ENCODE measurements around the gene APOC3.

Gene APOC3

DNA sequence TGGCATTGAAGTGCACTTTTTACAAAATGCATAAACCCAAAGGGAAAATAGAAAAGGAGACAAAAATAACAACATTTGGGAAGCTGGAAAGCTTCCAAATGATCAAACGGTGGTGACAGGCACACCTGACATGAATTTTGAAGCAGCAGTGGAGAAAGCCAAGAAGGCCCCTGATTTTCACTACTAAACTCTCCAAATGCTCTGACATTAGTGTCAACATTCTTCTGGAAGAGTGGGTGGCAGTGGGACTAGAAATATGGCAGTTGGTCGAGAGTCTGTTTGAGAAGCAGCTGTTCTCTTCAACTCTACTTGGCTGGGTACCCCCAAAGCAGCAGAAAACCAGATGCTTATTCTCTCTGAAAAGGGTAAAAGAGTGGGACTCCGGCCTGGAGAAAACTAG, 25.7 kb upstream of the APOC3 start:
- Histone ChIP-seq H3K27me3 (peaks cover 0 to 13% of the 10 kb centered on the region in 2 donors), H3K4me1 (no peaks in the 10 kb centered on the region), H3K27ac (no peak overlapping the region), H3K36me3 (no peaks in the 10 kb centered on the region), H3K4me3 (no peak overlapping the region), H3K9me3 (no peaks in the 10 kb centered on the region)
- no peak for DNase-seq
- TF ChIP-seq, protein P1, sequence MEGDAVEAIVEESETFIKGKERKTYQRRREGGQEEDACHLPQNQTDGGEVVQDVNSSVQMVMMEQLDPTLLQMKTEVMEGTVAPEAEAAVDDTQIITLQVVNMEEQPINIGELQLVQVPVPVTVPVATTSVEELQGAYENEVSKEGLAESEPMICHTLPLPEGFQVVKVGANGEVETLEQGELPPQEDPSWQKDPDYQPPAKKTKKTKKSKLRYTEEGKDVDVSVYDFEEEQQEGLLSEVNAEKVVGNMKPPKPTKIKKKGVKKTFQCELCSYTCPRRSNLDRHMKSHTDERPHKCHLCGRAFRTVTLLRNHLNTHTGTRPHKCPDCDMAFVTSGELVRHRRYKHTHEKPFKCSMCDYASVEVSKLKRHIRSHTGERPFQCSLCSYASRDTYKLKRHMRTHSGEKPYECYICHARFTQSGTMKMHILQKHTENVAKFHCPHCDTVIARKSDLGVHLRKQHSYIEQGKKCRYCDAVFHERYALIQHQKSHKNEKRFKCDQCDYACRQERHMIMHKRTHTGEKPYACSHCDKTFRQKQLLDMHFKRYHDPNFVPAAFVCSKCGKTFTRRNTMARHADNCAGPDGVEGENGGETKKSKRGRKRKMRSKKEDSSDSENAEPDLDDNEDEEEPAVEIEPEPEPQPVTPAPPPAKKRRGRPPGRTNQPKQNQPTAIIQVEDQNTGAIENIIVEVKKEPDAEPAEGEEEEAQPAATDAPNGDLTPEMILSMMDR (IDR thresholded peaks at IDR 0.05), result no peak
- intact Hi-C loops (cut with DNase I; ENCODE audit: low total_unique reads), result no loop called here

DNA sequence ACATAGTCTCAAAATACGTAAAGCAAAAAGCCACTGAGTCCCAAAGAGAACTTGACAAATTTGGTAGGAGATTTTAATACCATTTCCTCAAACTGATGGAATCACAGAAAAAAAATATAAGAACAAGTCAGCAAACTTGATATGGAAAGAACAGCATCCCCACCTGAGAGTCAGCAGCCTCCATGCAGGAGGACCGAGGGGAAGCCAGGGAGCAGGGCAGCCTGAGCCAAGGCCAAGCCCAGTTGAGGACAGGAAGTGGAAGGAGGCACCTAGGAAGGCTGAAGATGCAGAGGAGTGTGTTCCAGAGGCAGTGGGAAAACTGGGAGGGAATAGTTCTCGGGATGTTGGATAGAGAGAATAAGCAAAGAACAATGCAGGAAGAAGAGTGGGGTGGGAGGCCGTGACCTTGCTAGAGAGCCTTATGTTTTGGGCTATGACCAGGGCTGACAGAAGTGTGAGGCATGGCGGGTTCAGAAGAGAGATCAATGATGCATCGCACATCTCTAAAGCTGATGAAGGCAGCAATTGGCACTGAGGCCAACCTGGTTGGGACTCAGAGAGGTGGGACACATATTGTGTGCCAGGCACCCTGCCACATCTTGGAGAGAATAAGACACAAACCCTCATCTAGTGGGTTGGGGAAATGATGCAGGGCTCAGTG, 22.0 kb upstream of the APOC3 start:
- H3K9me3 ChIP-seq, result no peaks in the 10 kb centered on the region
- no peaks in the 10 kb centered on the region for H3K36me3 ChIP-seq
- H3K27me3 ChIP-seq, result no peaks in the 10 kb centered on the region
- H3K4me1 ChIP-seq, result no peaks in the 10 kb centered on the region
- intact Hi-C loops (cut with DNase I; ENCODE audit: low total_unique reads), result no loop called here
- no peak for DNase-seq
- no peak overlapping the region for H3K4me3 ChIP-seq
- H3K27ac ChIP-seq, result no peak overlapping the region
- TF ChIP-seq, protein P1 (IDR thresholded peaks at IDR 0.05), result no peak

DNA sequence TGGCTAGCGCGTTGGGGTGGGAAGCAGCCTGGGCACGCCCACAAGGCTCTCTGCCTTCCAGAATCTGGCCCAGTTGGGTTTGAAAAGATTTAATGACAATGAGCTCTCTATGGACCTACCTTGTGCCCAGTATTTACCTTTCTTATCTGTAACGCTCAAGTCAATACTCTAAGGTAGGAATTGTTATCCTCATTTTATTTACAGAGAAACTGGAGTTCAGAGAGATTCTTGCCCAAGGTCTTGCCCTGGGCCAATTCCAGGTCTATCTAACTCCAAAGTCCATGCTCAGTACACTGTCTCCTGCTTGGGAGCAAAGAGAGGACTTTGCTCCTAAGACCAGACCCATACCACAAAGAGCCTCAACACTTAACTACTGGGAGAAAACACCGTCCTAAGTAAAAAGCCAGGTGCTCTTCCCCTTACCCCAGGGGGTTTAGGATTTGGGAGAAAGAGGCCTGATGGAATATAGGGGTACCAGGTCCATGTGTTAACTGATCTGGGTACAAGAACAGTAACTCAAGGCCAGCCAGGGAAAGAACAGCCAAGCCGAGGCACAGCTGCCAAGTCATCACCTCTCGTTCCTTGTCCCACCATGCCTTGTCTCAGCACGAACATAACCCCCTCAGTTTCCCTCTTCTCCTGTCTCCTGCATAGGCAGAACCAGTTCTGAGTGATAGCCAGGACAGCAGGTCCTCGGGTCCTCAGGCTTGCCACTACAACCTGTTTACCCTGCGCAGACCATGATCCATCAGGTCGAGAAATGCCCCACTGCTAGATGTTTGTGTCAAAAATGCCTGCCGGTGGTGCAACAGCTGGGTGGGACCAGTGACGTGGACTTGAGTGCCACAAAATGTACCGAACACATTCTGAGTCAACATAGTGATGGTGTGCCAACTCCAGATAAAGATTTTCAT, 21.2 kb upstream of the APOC3 start:
- TF ChIP-seq, protein P1 (IDR thresholded peaks at IDR 0.05), result no peak
- Histone ChIP-seq H3K36me3 (no peaks in the 10 kb centered on the region), H3K4me1 (no peaks in the 10 kb centered on the region), H3K27me3 (no peaks in the 10 kb centered on the region), H3K4me3 (no peak overlapping the region), H3K27ac (no peak overlapping the region), H3K9me3 (no peaks in the 10 kb centered on the region)
- DNase-seq, result no peak
- intact Hi-C loops (cut with DNase I; ENCODE audit: low total_unique reads), result no loop called here

DNA sequence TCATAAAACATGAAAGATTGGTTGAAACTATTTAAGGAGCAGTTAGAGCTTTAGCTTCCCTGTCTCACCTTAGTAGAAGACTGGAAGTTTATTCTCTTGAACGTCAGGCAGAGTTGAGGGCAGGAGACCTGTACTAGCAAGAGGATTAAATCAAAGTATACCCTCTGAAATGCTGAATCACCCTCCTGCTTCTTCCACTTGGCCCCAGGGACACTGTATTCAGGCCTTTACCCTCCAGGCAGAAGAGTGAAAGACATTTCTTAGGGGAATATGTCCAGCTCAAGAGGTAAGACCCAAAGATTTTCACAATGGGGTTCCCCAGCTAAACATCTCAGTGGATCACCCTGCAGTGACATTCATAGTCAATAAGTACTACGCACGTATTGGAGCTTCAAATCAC, 18.5 kb upstream of the APOC3 start:
- DNase-seq, result no peak
- intact Hi-C loops (cut with DNase I; ENCODE audit: low total_unique reads), result no loop called here
- Histone ChIP-seq H3K4me1 (peaks cover 0 to 3% (median 0%) of the 10 kb centered on the region in 4 donors), H3K36me3 (no peaks in the 10 kb centered on the region), H3K9me3 (no peaks in the 10 kb centered on the region), H3K27ac (no peak overlapping the region), H3K4me3 (no peak overlapping the region), H3K27me3 (no peaks in the 10 kb centered on the region)
- TF ChIP-seq, protein P1 (IDR thresholded peaks at IDR 0.05), result no peak

DNA sequence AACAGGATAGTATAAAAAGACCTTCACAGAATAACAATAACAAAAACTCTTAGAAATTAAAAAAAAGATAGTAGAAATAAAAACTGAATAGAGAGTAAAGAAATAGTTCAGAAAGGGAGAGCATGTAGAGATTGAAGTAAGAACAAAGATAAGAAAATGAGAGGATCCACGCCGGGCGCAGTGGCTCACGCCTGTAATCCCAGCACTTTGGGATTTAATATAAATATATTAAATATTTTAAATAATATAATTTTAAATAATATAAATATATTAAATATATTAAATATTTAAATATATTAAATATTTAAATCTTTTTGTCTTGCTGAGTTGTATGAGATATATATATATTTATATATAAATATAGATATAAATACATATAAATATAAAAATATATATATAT, 17.6 kb upstream of the APOC3 start:
- H3K9me3 ChIP-seq, result no peaks in the 10 kb centered on the region
- no peaks in the 10 kb centered on the region for H3K36me3 ChIP-seq
- no peaks in the 10 kb centered on the region for H3K27me3 ChIP-seq
- H3K27ac ChIP-seq, result no peak overlapping the region
- intact Hi-C loops (cut with DNase I; ENCODE audit: low total_unique reads), result no loop called here
- no peak for DNase-seq
- H3K4me1 ChIP-seq, result peaks cover 0 to 3% (median 0%) of the 10 kb centered on the region in 4 donors
- TF ChIP-seq, protein P1 (IDR thresholded peaks at IDR 0.05), result no peak
- H3K4me3 ChIP-seq, result no peak overlapping the region
